Mammary epithelial cell (primary cell): ENCODE data around the gene EHD3.

Source experiments
- CTCF ChIP-seq, 2 donors: IDR thresholded peaks in 1 of 2; conservative IDR thresholded peaks in 1 of 2; 2 replicates each; pipeline ENCODE4 v1.5.1; 2011 to 2012; ENCODE audit warnings: inconsistent platforms in 2 of 2, low read length in 2 of 2, mild to moderate bottlenecking in 2 of 2, control low read depth in 1 of 2, low read depth in 1 of 2; ENCODE audit not compliant: insufficient read depth in 1 of 2; ENCODE audit errors: extremely low read depth in 1 of 2
- EZH2 ChIP-seq: IDR thresholded peaks from 2 replicates; pipeline ENCODE4 v1.6.1; 2012; ENCODE audit warnings: low read length, inconsistent platforms, borderline replicate concordance

DNA sequence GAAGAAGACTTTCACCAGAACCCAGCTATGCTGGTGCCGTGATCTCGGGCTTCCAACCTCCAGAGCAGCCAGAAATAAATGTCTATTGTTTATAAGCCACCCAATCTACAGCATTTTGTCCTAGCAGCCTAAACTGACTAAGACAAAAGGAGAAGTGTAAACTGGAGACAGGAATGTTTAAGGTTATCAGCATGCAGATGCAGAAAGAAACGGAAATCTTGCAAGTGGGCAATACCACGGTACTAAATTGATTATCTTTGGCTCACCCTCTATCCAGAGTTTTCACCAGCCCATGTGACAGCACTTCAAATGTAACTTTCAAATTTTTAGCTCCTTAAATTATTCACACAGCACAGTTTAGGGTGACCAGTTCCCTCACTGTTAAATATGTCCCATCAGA is 10.9 kb upstream of the EHD3 start:
- TF ChIP-seq CTCF (conservative IDR thresholded peaks at IDR 0.05 in 1 of 2, IDR thresholded peaks at IDR 0.05 in 1 of 2; ENCODE audit: extremely low read depth in 1 of 2, insufficient read depth in 1 of 2, low read depth in 1 of 2, low read length in 2 of 2) (no peak), EZH2 (no peak)
